Measurements from ENCODE around the gene EVL. TPM values are rescaled to one million over a fixed set of nuclear protein-coding genes. Genes with fewer than 3 reads are reported as not detected.

Gene EVL
- total and polyA plus RNA-seq, 10 of the 15 experiments (the other 5 are each of a cell fraction or from before 2014, with no cell fraction given), result 11.9 to 341 (median 89.8) TPM

- in situ Hi-C loops (cut with MboI), result no loop called here
- TF ChIP-seq SREBF1 (IDR thresholded peaks at IDR 0.05; ENCODE audit: low read length) (no peak), NR2F1 (conservative IDR thresholded peaks at IDR 0.05) (no peak), IRF3 (IDR thresholded peaks at IDR 0.05) (no peak), ASH2L (IDR thresholded peaks at IDR 0.05; ENCODE audit: borderline replicate concordance, low read depth) (no peak), PBX3 (IDR thresholded peaks at IDR 0.05; ENCODE audit: insufficient replicate concordance, low read depth, low read length) (no peak), SIX5 (IDR thresholded peaks at IDR 0.05; ENCODE audit: low read depth, low read length, severe bottlenecking) (no peak), GATAD2B (conservative IDR thresholded peaks at IDR 0.05; ENCODE audit: low read depth) (no peak), ZNF592 (IDR thresholded peaks at IDR 0.05) (no peak), STAT3 (IDR thresholded peaks at IDR 0.05; ENCODE audit: low read depth, low read length) (no peak), NR2C1 (IDR thresholded peaks at IDR 0.05) (no peak), BCL11A (IDR thresholded peaks at IDR 0.05; ENCODE audit: low read depth, low read length) (no peak), POU2F2 (IDR thresholded peaks at IDR 0.05; ENCODE audit: borderline replicate concordance, low read depth, low read length) (no peak), PAX5 (IDR thresholded peaks at IDR 0.05; ENCODE audit: borderline replicate concordance, low read depth, low read length) (no peak), ZNF687 (IDR thresholded peaks at IDR 0.05) (no peak), ZNF622 (IDR thresholded peaks at IDR 0.05) (no peak)
These were observed 93.4 kb downstream of the EVL start for GRCh38 chr14:100158566-100159093.

More at GRCh38 chr14:100158566-100159093, 93.4 kb downstream of the EVL start:
- intact Hi-C loops (cut with micrococcal nuclease; ENCODE audit: unreplicated experiment), result no loop called here
- DNase-seq (ENCODE audit: low read depth, low spot score) (no peak), FAIRE-seq (no peak), ATAC-seq (no peak)
- RAD21 ChIA-PET (ENCODE audit: unreplicated experiment), result interaction anchor here (0.6 kb wide), 1 partner anchor 77 kb away, joined by 3 read pairs; no protein-coding TSS in a partner anchor
- H3K9ac ChIP-seq (ENCODE audit: control insufficient read depth, insufficient read depth, low read length), result no peak overlapping the region; the same call in 1 of the 2 replicates
- peak overlapping the region; percentile 63 for H3K4me3 ChIP-seq
- no peaks in the 10 kb centered on the region for H4K20me1 ChIP-seq (ENCODE audit: control insufficient read depth, insufficient read depth)
- no peak overlapping the region for H3K27ac ChIP-seq (ENCODE audit: control insufficient read depth, insufficient read depth)
- no peaks in the 10 kb centered on the region for H3K36me3 ChIP-seq (ENCODE audit: control insufficient read depth in 2 of 2, insufficient read depth in 2 of 2, low read length in 1 of 2)
- H3K79me2 ChIP-seq (ENCODE audit: control insufficient read depth, insufficient read depth, low read length), result no peaks in the 10 kb centered on the region
- POLR2A ChIA-PET, result interaction anchor here (0.7 kb wide), 1 partner anchor 93 kb away, joined by 4 read pairs; the partner anchor contains the start of gene EVL
- H3K4me1 ChIP-seq (ENCODE audit: control insufficient read depth, insufficient read depth, low read length), result peaks cover 15% of the 10 kb centered on the region
- CTCF ChIA-PET, result no interaction called here
- no TSS peak for BruUV-seq (replicated peaks)
- H3K4me2 ChIP-seq (ENCODE audit: control insufficient read depth, insufficient read depth), result peak overlapping the region; percentile 92
- peak overlapping the region; percentile 44 for H2AFZ ChIP-seq (ENCODE audit: control insufficient read depth, low read depth, low read length)
- H3K27me3 ChIP-seq (replicated peaks in 1 of 2; ENCODE audit: control insufficient read depth in 2 of 2, insufficient read depth in 2 of 2, low read length in 1 of 2), result peaks cover 3 to 5% of the 10 kb centered on the region in 2 experiments; a peak in 3 of 4 replicates
- WGBS (ENCODE audit: insufficient coverage, insufficient replicate concordance, low lambda C conversion rate, missing lambda C conversion rate), result 10% methylated on average over 32 of the region's 32 CpGs
- SMC1A ChIA-PET (ENCODE audit: uncharacterized antibody, unreplicated experiment), result no interaction called here
- no peaks in the 10 kb centered on the region; the same call in 2 of the 3 replicates for H3K9me3 ChIP-seq (replicated peaks; ENCODE audit: control insufficient read depth, insufficient read depth, low read length)

Data from GM12878 (cell line).